B cell (primary cell): ENCODE data around the gene SMOC1.

Experiments used
- EZH2 ChIP-seq: IDR thresholded peaks from 2 replicates; pipeline ENCODE4 v1.6.1; 2012; ENCODE audit warnings: borderline replicate concordance, low read depth, mild to moderate bottlenecking, moderate library complexity, low read length; ENCODE audit not compliant: insufficient read depth, poor library complexity, severe bottlenecking
- TF ChIP-seq, protein P1 (sequence below): fragments of 200-600 bp; IDR thresholded peaks from one replicate; pipeline ENCODE4 v1.8.0; 2022; ENCODE audit warnings: antibody characterized with exemption, mild to moderate bottlenecking

- TF ChIP-seq, protein P1, sequence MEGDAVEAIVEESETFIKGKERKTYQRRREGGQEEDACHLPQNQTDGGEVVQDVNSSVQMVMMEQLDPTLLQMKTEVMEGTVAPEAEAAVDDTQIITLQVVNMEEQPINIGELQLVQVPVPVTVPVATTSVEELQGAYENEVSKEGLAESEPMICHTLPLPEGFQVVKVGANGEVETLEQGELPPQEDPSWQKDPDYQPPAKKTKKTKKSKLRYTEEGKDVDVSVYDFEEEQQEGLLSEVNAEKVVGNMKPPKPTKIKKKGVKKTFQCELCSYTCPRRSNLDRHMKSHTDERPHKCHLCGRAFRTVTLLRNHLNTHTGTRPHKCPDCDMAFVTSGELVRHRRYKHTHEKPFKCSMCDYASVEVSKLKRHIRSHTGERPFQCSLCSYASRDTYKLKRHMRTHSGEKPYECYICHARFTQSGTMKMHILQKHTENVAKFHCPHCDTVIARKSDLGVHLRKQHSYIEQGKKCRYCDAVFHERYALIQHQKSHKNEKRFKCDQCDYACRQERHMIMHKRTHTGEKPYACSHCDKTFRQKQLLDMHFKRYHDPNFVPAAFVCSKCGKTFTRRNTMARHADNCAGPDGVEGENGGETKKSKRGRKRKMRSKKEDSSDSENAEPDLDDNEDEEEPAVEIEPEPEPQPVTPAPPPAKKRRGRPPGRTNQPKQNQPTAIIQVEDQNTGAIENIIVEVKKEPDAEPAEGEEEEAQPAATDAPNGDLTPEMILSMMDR, result no peak
- TF ChIP-seq EZH2, result no peak
Observed at GRCh38 chr14:69845787-69846186, 33.4 kb upstream of the SMOC1 start.
